Measurements from ENCODE around the gene CCDC171.
"Not testable (repeated sequence)": the region's sequence is repeated elsewhere in the genome, so short reads cannot be mapped to it uniquely, and the experiment has no call there.

Gene CCDC171

DNA sequence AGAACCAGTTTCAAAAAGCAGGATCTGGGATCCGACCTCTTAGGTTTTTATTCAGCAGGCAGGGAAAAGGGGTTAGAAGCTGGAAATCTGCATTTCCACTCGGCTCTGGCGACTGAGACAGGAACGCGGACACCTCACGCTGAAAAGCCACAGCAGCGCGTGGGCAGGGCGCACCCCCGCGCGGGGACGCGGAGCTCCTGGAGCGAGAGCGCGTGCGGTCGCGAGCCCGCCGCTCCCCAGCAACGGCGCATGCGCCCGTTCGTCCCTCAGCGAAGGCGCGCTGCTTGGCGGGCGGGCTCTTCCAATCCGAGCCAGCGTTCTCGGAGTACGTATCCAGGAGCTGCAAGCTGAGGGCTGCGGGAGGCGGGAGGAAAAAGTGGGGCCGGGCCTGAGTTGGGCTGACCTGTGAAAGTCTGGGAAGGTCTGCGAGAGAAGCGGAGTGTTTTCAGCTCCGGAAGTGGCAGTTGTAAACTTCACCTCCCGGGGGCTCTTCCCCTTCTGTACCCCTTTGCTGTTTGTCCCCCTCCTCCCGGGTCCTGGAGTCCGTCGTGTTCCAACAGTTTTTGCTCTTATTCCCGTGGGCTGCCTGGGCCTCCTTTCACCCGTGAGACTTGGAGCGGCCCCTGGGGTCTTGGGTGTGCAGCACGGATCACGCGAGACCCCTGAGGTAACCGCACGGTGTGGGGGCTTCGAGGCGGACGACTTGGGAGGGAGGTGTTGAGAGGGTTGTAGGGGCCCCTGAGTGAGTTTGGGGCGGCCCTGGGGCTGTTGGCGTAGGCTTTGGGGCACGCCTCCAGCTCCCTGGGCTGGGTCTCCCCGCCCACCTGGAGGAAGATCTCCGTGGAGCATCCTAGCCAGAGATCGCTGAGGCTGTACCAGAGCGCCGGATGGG lies at the start of gene CCDC171:
TSS of gene CCDC171 (plus strand) at position 408 of the 892 bp plus-strand sequence. CDS start 11,046 bp downstream, outside the sequence.
- peak; percentile 66 to 76 for DNase-seq (ENCODE audit: low read depth in 1 of 2, low spot score in 1 of 2)

DNA sequence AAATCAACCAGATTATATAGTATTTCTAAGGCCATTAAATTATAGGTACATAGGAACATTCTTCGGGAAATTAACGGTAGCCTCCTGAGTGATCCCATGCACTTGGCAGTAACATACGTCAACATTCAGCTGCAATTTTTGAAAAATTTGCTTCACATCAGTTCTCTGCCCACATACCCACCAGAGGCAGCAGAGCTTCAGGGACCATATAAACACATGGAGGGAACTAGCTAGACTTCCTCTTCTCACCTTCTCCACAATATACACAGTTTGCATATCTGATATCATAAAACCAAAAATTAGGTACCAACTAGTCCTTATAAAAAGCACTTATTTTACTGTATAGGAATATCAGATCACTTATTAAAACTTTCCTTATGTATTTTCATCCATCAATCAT lies 46.9 kb upstream of the CCDC171 start:
- no peak for DNase-seq (ENCODE audit: low read depth in 1 of 2, low spot score in 1 of 2)

DNA sequence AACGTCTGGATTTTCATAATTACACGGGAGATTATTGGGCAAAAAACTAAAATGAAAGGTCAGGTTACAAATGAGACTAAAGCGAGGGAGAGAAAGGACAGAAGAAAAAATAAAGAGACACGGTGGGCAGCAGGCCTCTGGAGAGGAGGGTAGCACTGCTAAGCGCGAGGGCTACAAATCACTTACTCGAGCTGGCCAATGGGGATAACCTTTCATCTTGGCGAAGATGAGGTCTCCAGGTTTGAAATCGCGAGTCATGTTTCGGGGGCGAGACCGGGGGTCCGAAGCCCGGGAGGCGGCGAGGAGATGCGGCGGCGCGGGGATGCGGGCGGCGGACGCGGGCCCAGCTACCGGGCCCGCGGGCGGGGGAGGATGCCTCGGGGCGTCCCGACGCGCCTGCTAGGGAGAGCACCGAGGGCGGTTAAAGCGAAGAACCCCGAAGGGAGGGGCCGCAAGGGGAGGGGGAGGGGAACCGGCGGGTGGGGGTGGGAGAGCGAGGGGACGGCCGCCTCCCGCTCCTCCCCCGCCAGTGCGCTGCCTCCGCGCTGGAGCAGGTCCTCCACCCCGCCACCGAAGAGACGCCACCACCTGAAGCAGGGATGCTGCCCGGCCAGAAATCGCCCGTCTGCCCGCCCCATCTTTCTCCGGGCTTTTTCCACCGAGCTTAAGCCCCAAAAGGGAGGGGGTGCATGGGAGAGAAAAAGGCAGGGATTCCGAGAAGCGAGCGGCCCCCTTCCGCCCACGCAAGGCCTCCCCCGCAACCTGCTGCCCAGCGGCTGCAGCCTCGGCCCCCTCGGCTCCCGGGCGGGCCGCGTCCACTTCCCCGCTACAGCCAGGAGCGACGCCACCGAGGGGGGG lies 42.7 kb upstream of the CCDC171 start:
- peak; percentile 32 to 45 for DNase-seq (ENCODE audit: low read depth in 1 of 2, low spot score in 1 of 2)

DNA sequence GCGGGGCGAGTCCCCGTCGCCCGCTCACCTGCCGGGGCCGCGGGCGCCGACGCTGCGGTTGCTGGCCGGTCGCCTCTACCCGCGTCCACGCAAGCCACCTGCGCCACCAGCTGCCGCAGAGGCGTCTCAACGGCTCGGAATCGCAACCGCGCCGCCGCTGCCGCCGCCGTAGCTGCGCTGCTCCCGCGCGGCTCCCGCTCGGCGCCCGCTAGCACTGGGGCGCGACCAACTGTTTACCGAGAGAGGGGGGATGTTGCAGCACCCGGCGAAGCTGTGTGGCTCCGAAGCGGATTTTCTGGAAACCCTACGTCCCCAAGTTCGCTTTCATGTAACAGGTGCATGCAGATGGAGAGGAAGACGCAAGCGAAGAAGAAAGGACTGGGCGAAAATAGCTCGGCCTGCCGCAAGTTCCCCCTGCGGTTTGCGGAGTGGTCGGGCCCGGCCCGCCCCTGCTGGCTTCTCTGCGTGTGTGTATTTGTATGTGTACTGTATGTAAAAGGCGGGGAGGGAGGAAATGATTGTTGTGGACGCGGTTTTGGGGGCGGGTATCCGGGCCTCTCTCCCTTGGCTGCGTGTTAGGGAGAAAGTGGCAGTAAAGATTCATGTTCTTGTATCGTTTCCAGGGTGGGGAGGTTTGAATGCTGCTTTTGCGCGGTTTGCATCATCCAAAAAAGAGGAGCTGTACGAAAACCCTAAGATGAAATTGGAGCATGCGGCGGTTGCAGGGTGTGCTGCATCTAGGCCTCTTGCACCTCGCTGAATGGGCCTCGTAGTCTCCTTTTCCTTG lies 41.9 kb upstream of the CCDC171 start, which contains the start of gene PSIP1:
TSS of gene PSIP1 (minus strand) at position 182 of the 787 bp plus-strand sequence. CDS start 782 bp downstream, outside the sequence.
- DNase-seq (ENCODE audit: low read depth in 1 of 2, low spot score in 1 of 2), result peak; percentile 71 to 75

DNA sequence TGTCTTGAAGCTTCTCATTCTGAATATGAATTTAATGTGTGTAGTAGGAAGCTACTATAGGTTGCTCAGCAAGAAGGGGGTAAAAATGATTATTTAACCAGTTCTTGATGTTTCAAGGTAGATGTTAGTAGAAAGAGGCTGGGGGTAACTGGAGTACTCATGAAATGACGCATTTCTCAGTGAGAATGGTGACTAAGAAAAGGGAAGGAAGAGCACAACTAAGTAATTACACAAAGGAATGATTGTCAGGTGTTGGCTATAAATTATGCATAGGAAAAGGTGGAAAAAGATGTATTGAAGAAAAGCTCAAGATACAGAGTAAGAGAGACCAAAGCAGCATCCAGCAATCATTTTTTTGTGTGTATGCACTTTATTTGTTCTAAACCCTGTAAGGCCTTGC lies 40.6 kb upstream of the CCDC171 start:
- no peak for DNase-seq (ENCODE audit: low read depth in 1 of 2, low spot score in 1 of 2)

DNA sequence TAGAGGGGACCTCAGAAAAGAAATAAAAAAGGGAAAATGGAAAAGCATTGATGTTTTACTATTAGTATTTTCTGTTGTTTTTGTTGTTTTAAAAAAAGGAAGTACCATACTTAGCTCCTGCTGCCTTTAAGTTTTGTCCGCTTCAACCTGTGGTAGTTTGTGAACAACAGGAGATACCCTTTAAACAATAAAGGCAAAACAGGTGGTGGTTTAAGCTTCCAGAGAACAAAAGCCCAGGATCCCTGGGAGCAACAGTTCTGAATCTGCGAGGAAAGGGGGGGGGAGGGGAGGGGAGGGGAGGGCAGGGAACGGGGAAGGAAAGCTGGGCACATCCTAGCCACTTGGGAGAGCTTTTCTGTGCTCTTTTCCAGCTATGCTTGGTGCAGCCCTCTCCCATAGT lies 40.0 kb upstream of the CCDC171 start:
- no peak for DNase-seq (ENCODE audit: low read depth in 1 of 2, low spot score in 1 of 2)

DNA sequence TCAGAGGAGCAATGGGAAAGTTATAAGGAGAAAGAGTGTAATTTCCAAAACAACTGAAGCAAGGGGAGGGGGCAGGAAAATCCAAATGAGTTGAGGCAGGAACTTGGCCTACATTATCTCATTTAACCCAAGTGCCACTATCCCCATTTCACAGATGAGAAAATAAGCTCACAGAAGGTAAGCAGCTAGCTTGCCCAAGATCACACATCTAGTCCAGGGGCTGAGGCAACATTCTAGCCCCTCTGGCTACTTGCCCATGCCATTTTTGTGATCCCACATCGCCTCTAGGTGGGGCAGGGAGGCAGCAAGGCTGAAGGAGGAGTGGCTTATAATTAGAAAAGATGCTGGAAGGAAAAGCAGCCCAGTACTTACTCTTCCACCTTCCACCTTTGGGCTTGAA lies 39.5 kb upstream of the CCDC171 start:
- no peak for DNase-seq (ENCODE audit: low read depth in 1 of 2, low spot score in 1 of 2)

DNA sequence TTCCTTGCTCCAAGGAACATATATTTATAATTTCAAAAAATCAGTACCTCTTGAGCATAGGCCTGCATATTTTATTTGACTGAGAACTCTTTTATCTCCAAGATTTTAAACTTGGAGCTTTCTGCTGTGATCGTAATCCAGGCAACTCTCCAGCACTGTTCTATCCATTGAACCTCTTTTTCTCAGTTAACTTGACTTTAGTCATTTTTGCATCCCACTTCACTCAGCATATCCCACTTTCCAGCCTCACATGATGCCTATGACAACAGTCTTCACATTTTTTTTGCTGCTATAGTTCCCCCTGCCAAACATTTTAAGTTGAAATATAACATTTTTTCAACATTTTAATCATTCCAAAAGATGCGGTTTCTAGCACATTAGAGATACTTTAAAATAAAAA lies 33.0 kb upstream of the CCDC171 start:
- DNase-seq (ENCODE audit: low read depth in 1 of 2, low spot score in 1 of 2), result no peak

DNA sequence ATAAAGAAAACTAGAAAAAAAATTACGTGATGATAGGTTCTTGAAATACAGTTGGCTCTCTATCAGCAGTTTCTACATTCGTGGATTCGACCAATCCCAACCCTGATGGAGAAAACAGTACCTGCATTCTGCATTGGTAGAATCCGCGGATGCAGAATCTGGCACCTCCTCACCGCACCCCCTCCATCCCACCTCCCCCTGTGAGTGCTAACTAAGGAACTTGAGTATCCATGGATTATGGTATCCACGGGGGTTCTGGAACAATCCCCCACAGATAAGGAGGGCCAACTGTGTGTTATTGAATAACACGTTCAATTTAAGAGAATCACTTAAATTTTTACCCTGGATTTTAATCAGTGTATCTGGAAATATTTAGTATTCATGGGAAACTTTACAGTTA lies 31.6 kb upstream of the CCDC171 start:
- no peak for DNase-seq (ENCODE audit: low read depth in 1 of 2, low spot score in 1 of 2)

DNA sequence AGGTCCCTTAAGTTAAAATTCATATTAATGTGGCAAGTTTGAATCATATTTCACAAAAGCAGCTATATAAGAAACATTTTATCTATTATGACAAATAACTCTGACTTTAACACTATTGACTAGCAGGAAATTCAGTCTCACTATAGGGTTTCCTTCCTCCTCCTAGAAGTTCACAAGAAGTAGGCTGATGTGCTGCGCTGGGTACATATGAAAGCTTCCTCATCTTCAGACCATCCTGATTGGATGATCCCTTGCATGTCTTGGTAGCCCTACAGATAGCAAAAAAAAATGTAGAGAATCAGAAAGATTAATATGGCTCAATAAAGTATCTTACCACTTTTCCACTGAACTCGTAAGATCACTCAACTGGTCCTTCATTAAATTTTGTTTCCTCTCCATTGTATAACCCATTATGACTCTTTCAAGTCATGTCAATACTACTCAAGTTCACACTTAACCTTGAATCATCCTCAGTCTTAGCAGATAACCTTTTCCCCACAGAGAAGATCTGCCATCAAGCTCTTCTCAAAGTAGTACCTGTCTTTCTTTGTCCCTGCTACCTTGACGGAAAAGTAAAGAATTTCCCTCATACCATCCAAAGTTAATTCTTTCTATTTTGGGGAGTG lies 30.6 kb upstream of the CCDC171 start:
- DNase-seq (ENCODE audit: low read depth in 1 of 2, low spot score in 1 of 2), result no peak

DNA sequence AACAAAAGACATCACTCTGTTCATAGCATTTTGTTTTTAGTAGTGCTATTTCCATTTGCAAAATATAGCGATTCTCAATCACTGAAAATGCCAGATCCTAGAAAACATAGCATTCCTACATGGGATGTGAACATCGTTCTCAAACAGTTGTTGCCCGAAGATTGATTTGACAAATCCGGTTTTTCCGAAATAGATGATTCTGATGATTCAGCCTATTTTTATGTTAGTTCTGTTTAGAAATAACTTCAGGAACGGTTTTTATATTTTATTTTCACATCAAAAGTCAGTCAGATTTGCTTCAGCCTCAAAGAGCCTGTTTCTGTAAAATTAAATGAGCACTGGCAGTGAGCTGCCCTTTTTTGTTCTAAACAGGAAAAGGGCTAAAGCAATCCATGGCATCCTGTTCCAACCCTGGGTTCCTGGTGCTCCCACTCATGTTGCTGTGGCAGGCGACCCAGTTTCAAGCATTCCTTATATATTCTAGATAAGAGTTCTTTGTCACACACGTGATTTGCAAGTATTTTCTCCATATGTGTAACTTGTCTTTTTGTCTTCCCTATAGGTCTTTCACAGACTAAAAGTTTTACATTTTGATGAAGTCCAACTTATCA lies 27.9 kb upstream of the CCDC171 start:
- no peak for DNase-seq (ENCODE audit: low read depth in 1 of 2, low spot score in 1 of 2)

DNA sequence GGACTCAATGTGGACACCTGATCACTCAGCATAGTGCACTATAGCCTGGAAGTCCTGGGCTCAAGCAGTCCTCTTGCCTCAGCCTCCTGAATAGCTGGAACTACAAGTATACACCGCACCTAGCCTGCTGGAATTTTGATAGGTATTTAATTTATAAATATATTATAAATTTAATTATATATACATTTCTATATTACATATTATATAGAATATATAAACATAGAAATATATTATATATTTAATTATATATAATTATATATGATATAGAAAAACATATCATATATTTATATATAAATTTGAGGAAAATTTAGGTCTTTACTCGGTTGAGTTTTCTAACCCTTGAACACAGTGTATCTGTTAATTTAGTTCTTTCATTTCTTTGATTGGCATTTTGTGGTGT lies 26.9 kb upstream of the CCDC171 start:
- no peak for DNase-seq (ENCODE audit: low read depth in 1 of 2, low spot score in 1 of 2)

DNA sequence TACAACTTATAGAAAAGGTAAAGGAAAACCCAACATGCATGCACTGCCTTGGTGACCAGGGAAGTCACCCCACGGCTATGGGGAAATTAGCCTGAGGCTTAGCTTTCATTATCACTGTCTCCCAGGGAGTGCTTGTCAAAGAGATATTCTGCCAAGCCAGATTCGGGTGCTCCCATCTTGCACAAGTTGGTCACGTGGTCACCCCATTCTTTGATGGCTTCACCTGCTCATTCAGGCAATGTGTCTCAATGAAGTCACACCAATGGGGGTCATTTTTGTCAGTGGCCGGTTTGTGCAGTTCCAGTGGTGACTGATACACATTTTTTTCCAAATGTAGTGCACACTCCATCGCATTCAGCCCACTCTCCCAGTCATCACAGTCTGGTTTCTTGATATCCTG lies 25.8 kb upstream of the CCDC171 start:
- DNase-seq (ENCODE audit: low read depth in 1 of 2, low spot score in 1 of 2), result not testable (repeated sequence)

DNA sequence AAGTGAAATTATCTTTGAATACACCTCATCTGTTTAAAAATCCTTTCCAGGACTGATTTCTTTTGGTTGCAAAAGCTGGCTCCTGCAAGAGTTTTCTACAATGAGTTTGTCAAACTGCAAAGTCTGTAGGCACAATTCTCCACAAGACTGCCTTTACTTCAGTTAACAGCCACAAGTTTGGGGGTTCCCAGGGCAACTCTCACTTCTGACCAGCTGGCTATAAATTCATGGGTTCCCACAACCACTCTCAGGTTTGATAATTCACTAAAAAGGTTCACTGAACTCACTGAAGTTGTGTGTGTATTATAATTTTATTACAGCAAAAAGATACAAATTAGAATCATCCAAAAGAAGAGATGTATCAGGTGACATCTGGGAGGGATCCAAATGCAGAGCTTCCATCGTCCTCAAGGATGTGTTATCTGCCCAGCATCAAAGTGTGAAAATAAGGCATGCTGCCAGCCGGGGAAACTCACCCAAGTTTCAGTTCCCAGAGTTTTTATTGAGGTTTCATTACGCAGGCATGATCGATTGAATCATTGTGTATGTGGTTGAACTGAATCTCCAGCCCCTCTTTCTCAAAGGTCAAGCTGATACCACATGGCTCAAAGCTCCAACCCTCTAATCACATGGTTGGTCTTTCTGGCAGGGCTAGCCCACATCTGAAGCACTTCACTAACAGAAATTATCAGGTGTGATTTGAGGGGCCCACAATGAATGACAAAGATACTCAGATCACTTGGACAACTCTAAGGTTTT lies 23.1 kb upstream of the CCDC171 start:
- DNase-seq (ENCODE audit: low read depth in 1 of 2, low spot score in 1 of 2), result no peak

DNA sequence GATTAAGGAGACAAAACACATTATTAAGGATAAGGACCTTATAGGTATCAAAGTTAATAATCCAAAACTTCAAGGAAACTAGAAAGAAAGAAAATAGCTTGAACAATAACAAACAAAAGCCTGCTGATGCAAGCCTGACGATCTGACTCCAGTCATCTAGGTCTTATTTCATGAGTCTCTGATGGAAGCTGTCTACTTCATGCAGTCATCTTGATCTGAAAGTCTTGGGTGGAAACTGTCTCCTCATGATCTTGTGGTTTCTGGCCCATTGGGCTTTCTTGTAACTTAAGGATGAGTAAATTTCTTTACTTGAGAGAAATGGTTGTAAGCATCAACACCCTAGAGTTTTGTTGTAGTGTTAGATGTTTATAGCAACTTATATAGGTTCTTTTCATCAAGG lies 21.5 kb upstream of the CCDC171 start:
- DNase-seq (ENCODE audit: low read depth in 1 of 2, low spot score in 1 of 2), result no peak

DNA sequence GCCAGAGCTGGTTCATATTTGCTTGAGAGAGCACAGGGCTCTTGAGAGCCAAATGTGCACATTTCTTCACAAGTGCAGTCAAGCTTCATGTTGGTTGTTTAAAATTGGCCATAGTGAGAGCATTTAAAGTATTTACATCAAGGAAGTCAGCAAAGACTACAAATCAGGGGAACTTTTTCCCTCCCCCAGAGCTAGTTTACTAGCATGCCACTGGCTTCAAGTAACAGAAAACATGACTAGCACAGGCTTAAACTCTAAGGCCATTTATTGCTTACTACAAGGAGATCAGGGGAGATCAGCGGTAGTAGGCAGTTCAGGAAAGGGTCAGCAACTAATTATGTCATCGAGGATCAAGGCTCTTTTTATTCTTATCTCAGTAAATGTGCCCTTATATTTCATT lies 11.0 kb upstream of the CCDC171 start:
- DNase-seq (ENCODE audit: low read depth in 1 of 2, low spot score in 1 of 2), result no peak

DNA sequence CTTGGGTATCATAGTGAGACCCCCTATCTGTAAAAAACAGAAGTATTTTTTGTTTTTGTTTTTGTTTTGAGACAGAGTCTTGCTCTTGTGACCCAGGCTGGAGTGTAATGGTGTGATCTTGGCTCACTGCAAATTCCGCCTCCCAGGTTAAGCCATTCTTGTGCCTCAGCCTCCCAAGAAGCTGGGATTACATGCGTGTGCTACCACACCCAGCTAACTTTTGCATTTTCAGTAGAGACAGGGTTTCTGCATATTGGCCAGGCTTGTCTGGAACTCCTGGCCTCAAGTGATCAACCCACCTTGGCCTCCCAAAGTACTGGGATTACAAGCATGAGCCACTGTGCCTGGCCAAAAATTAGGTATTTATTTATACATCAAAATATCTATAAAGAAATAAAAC lies 10.2 kb upstream of the CCDC171 start:
- DNase-seq (ENCODE audit: low read depth in 1 of 2, low spot score in 1 of 2), result no peak

DNA sequence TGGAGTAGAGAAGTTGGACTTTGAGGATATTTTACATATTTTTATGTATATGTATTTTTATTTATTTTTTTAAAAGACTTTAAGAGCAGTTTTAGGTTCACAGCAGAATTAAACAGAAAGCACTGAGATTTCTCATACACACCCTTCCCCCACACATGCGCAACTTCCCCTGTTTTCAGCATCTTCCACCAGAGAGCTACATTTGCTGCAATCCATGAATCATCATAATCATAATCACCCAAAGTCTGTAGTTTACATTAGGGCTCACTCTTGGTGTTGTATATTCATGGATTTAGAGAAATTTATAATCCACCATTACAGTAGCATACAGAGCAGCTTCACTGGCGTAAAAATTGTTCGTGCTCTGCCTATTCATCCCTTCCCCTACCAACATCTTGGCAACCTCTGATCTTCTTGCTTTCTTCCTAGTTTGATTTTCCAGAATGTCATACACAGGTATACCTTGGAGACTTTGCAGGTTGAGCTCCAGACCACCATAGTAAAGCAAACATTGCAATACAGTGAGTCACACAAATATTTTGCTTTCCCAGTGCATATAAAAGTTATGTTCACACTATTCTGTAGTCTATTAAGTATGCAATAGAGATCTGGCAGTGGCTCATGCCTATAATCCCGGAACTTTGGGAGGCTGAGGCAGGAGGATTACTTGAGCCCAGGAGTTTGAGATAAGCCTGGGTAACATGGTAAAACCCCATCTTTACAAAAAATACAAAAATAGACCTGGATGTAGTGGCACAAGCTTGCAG lies 9.6 kb upstream of the CCDC171 start:
- DNase-seq (ENCODE audit: low read depth in 1 of 2, low spot score in 1 of 2), result no peak

DNA sequence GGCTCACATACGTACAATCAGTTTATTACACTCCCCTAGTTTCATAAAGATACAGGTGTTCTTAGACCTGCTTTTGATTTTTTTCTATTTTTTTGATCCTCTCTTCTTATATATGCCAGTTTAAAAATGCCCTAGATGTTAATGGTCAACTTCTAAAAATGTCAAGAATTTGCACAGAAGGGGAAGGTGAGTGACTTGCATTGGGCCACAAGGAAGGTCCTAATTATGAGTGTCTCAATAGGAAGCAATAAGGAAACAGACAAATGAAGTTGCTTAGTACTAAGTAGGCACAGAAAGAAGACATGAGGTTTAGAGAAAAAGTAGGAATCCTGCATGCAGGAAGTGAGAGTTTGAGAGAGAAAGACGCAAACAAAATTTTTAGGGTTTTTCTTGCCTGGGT lies 3.2 kb upstream of the CCDC171 start:
- DNase-seq (ENCODE audit: low read depth in 1 of 2, low spot score in 1 of 2), result no peak

Measured in stimulated activated CD4-positive, alpha-beta T cell treated with anti-CD3 and anti-CD28 coated beads, Interleukin-15, amount 100 ng/mL, for 1 hour (primary cell).